Adrenal gland (tissue), 5 donors: ENCODE data around the gene BACE2.

ENCODE experiments used
- POLR2A ChIP-seq, 2 donors: fragments of 450-650 bp; IDR thresholded peaks; one replicate each; pipeline ENCODE4 v1.6.1; 2017; ENCODE audit warnings: antibody characterized with exemption in 2 of 2, mild to moderate bottlenecking in 2 of 2, moderate library complexity in 1 of 2
- TF ChIP-seq, protein P1 (sequence below), 6 experiments: fragments of 450-650 bp in 4 of 6; fragments of 200-600 bp in 2 of 6; sonication (generic) in 1 of 6; IDR thresholded peaks; 1 replicate in 5 of 6; 2 replicates in 1 of 6; pipeline versions ENCODE4 v1.5.1 to v1.8.0; 2016 to 2021; ENCODE audit warnings: antibody characterized with exemption in 6 of 6, mild to moderate bottlenecking in 2 of 6, moderate library complexity in 1 of 6
- donor health status: DM: no; HTN: no; CAD: no.

- TF ChIP-seq, protein P1, sequence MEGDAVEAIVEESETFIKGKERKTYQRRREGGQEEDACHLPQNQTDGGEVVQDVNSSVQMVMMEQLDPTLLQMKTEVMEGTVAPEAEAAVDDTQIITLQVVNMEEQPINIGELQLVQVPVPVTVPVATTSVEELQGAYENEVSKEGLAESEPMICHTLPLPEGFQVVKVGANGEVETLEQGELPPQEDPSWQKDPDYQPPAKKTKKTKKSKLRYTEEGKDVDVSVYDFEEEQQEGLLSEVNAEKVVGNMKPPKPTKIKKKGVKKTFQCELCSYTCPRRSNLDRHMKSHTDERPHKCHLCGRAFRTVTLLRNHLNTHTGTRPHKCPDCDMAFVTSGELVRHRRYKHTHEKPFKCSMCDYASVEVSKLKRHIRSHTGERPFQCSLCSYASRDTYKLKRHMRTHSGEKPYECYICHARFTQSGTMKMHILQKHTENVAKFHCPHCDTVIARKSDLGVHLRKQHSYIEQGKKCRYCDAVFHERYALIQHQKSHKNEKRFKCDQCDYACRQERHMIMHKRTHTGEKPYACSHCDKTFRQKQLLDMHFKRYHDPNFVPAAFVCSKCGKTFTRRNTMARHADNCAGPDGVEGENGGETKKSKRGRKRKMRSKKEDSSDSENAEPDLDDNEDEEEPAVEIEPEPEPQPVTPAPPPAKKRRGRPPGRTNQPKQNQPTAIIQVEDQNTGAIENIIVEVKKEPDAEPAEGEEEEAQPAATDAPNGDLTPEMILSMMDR (IDR thresholded peaks at IDR 0.05), result no peak
- no peak for TF ChIP-seq POLR2A (IDR thresholded peaks at IDR 0.05)
These were observed 157.4 kb downstream of the BACE2 start for GRCh38 chr21:41325138-41325912.
